K562 (cell line): ENCODE data around the gene CYP26A1. TPM values are rescaled to one million over a fixed set of nuclear protein-coding genes. Genes with fewer than 3 reads are reported as not detected.
A peak's percentile ranks its signal among the peaks of the same experiment; 100 is the strongest.

Experiments
- ATAC-seq: fragments of 200-7000 bp; cut with Tn5 transposase; 3 replicates; pipeline ENCODE4 v1.9.1; 2020; ENCODE audit warnings: moderate library complexity
- BruUV-seq: library from RNA; stranded (reverse); fragments of 400-500 nt; replicated peaks from 2 replicates; lab custom pipeline; 2021; lab: Mats Ljungman, UMichigan
- CTCF ChIA-PET: fragments of 300-600 bp; formaldehyde crosslinking; extraction: SDS; loops from one replicate; lab custom pipeline; 2021; ENCODE audit warnings: low intra/inter-chr PET ratio; lab: Yijun Ruan, JAX
- POLR2A ChIA-PET: fragments of 300-600, 350-650 bp; sonication (Branson Sonifier 250); formaldehyde crosslinking; extraction: SDS; loops from one replicate; lab custom pipeline; 2021; ENCODE audit warnings: antibody characterized with exemption, inconsistent platforms; lab: Yijun Ruan, JAX
- DNase-seq, 4 experiments: peaks; one replicate each; pipeline versions ENCODE4 v3.0.0 to v3.0.0-alpha.2; 2011 to 2018; ENCODE audit warnings: low spot score in 3 of 4, mixed read lengths in 3 of 4; ENCODE audit errors: extremely low read depth in 1 of 4
- FAIRE-seq: peaks from 2 replicates; lab custom pipeline; 2011; peaks lifted over from hg19 to GRCh38; lab: Jason Lieb, UNC
- H2AFZ ChIP-seq: 2 replicates; pipeline ENCODE4 v1.6.0; 2011; ENCODE audit warnings: low read depth, low read length, control low read depth, inconsistent platforms
- H3K27ac ChIP-seq: fragments of 200-600 bp; 3 replicates; pipeline ENCODE4 v1.8.0; 2011; ENCODE audit warnings: low read depth, mild to moderate bottlenecking, control low read depth, inconsistent platforms, low read length, moderate library complexity, mixed read lengths; ENCODE audit errors: extremely low read depth
- H3K27me3 ChIP-seq, 2 experiments: fragments of 300-600 bp in 1 of 2; 2 replicates in 1 of 2; 3 replicates in 1 of 2; pipeline versions ENCODE4 v1.6.0 to v1.8.0; 2011; ENCODE audit warnings: inconsistent platforms in 2 of 2, low read length in 2 of 2, mild to moderate bottlenecking in 1 of 2, mixed read lengths in 1 of 2, moderate library complexity in 1 of 2; ENCODE audit not compliant: control insufficient read depth in 2 of 2, insufficient read depth in 2 of 2
- H3K36me3 ChIP-seq: fragments of 300-600 bp; 3 replicates; pipeline ENCODE4 v1.8.0; 2011; ENCODE audit warnings: mild to moderate bottlenecking, low read length, inconsistent platforms; ENCODE audit not compliant: control insufficient read depth, insufficient read depth
- H3K4me1 ChIP-seq, 2 experiments: fragments of 200-600 bp in 1 of 2; replicated peaks in 1 of 2; 2 replicates in 1 of 2; 3 replicates in 1 of 2; pipeline versions ENCODE4 v1.5.1 to v1.8.0; 2011; ENCODE audit warnings: inconsistent platforms in 2 of 2, low read length in 2 of 2, mild to moderate bottlenecking in 1 of 2, mixed read lengths in 1 of 2, moderate library complexity in 1 of 2; ENCODE audit not compliant: control insufficient read depth in 2 of 2, insufficient read depth in 2 of 2
- H3K4me2 ChIP-seq: 2 replicates; pipeline ENCODE4 v1.6.1; 2011; ENCODE audit warnings: low read length, control low read depth, inconsistent platforms, mixed read lengths; ENCODE audit not compliant: insufficient read depth
- H3K4me3 ChIP-seq: fragments of 200-600 bp; sonication (generic), shearing (Covaris generic); 2 replicates; pipeline ENCODE4 v1.5.1; 2016; ENCODE audit warnings: control low read depth, inconsistent platforms
- H3K79me2 ChIP-seq: fragments of 200-600 bp; 3 replicates; pipeline ENCODE4 v1.8.0; 2011; ENCODE audit warnings: low read length, inconsistent platforms; ENCODE audit not compliant: control insufficient read depth, insufficient read depth
- H3K9ac ChIP-seq, 2 experiments: 2 replicates each; pipeline versions ENCODE4 v1.6.0 to v1.6.1; 2011; ENCODE audit warnings: low read depth in 2 of 2, low read length in 2 of 2, control low read depth in 1 of 2, inconsistent platforms in 1 of 2, mild to moderate bottlenecking in 1 of 2, mixed read lengths in 1 of 2; ENCODE audit not compliant: insufficient read depth in 1 of 2
- H3K9me1 ChIP-seq: one replicate; pipeline ENCODE4 v1.6.0; 2011; ENCODE audit warnings: inconsistent platforms, mild to moderate bottlenecking, low read length, moderate library complexity; ENCODE audit not compliant: control insufficient read depth, insufficient read depth
- H3K9me3 ChIP-seq: replicated peaks from 2 replicates; pipeline ENCODE4 v1.5.1; 2011; ENCODE audit warnings: low read depth, low read length, inconsistent platforms; ENCODE audit not compliant: control insufficient read depth, insufficient read depth
- H4K20me1 ChIP-seq: replicated peaks from 2 replicates; pipeline ENCODE4 v1.6.1; 2011; ENCODE audit warnings: low read length, inconsistent platforms, mixed read lengths; ENCODE audit not compliant: control insufficient read depth, insufficient read depth
- ATF1 ChIP-seq, 2 experiments: fragments of 450-650 bp in 1 of 2; IDR thresholded peaks; 2 replicates each; pipeline ENCODE4 v1.6.1; 2016; ENCODE audit warnings: missing compliant biosample characterization in 1 of 2, missing genetic modification characterization in 1 of 2
- C11orf30 ChIP-seq: fragments of 450-650 bp; IDR thresholded peaks from 2 replicates; pipeline ENCODE4 v1.6.1; 2016; ENCODE audit warnings: low read depth, mild to moderate bottlenecking
- CEBPB ChIP-seq: fragments of 450-650 bp; IDR thresholded peaks from 2 replicates; pipeline ENCODE4 v1.6.1; 2016; ENCODE audit warnings: missing genetic modification characterization, missing compliant biosample characterization
- ETV1 ChIP-seq: fragments of 450-650 bp; conservative IDR thresholded peaks from 2 replicates; pipeline ENCODE4 v1.6.1; 2016; ENCODE audit warnings: missing genetic modification characterization, control low read depth, low read depth, missing compliant biosample characterization
- HDAC1 ChIP-seq, 2 experiments: fragments of 450-650 bp; IDR thresholded peaks; 2 replicates each; pipeline ENCODE4 v1.6.1; 2016 to 2017; ENCODE audit warnings: inconsistent platforms in 1 of 2, mild to moderate bottlenecking in 1 of 2, moderate library complexity in 1 of 2
- HDGF ChIP-seq: fragments of 450-650 bp; IDR thresholded peaks from 2 replicates; pipeline ENCODE4 v1.6.1; 2016
- MCM3 ChIP-seq: fragments of 450-650 bp; IDR thresholded peaks from 2 replicates; pipeline ENCODE4 v1.6.1; 2016
- MXI1 ChIP-seq: IDR thresholded peaks from 2 replicates; pipeline ENCODE4 v1.6.1; 2011; ENCODE audit warnings: low read depth, mild to moderate bottlenecking, improper control_type of control experiment, low read length
- POLR2AphosphoS5 ChIP-seq: IDR thresholded peaks from 2 replicates; pipeline ENCODE4 v1.6.1; 2011; ENCODE audit warnings: mild to moderate bottlenecking, low read depth, low read length, moderate library complexity; ENCODE audit not compliant: control insufficient read depth, insufficient read depth
- PYGO2 ChIP-seq: fragments of 450-650 bp; IDR thresholded peaks from 2 replicates; pipeline ENCODE4 v1.6.1; 2016; ENCODE audit warnings: mild to moderate bottlenecking, missing genetic modification characterization, moderate library complexity, missing compliant biosample characterization
- TRIM25 ChIP-seq: fragments of 450-650 bp; IDR thresholded peaks from 2 replicates; pipeline ENCODE4 v1.7.0; 2016; ENCODE audit warnings: borderline replicate concordance
- ZNF143 ChIP-seq: sonication (generic); formaldehyde crosslinking; IDR thresholded peaks from 2 replicates; pipeline ENCODE4 v1.9.0; 2022; ENCODE audit warnings: mild to moderate bottlenecking, missing genetic modification reagents
- ZNF24 ChIP-seq: fragments of 450-650 bp; IDR thresholded peaks from 2 replicates; pipeline ENCODE4 v1.6.1; 2016
- ZNF592 ChIP-seq: fragments of 450-650 bp; IDR thresholded peaks from 2 replicates; pipeline ENCODE4 v1.6.1; 2017; ENCODE audit warnings: antibody characterized with exemption, mild to moderate bottlenecking
- WGBS: fragments of 100-300 bp; shearing (Covaris generic); methylation state at CpG from one replicate; pipeline ENCODE4 v1.1.6; 2016; ENCODE audit warnings: low coverage, mixed read lengths; ENCODE audit not compliant: insufficient coverage; ENCODE audit errors: missing lambda C conversion rate; 5-methylcytosine and 5-hydroxymethylcytosine counted together
- in situ Hi-C: fragments of 300-500 bp; cut with MboI; formaldehyde crosslinking; loops from 4 replicates; pipeline ENCODE4 v1.15.0; 2018; ENCODE audit warnings: inconsistent platforms, mixed read lengths
- intact Hi-C: fragments of 100-400 bp; cut with micrococcal nuclease; formaldehyde crosslinking; loops from 2 replicates; pipeline ENCODE4 v1.14.2; 2022
- polyA plus RNA-seq, 8 experiments: library from polyadenylated mRNA; depleted of rRNA in 4 of 8; stranded (reverse) in 5 of 8; unstranded in 3 of 8; fragments of >200 nt; fragmentation: Nextera tagmentation in 2 of 8; fragmentation: Illumina TruSeq in 1 of 8; extraction: Ambion mirVana in 2 of 8; extraction: Trizol in 1 of 8; gene quantifications; 2 replicates each; pipeline versions ENCODE4 v1.2.1 to v1.2.3, GENCODE V29; 2011 to 2014; ENCODE audit warnings: inconsistent platforms in 1 of 8, missing spikeins in 1 of 8
- total RNA-seq, 7 experiments: library from RNA; depleted of rRNA in 6 of 7; stranded (reverse); fragments of >200 nt in 6 of 7; fragmentation: Illumina TruSeq in 2 of 7; extraction: Trizol in 2 of 7; gene quantifications; 2 replicates each; pipeline versions ENCODE4 v1.2.1 to v1.2.3, GENCODE V29; 2011 to 2021; ENCODE audit warnings: low replicate concordance in 1 of 7

The CYP26A1 gene
- total and polyA plus RNA-seq, 9 of the 15 experiments (the other 6 are each of a cell fraction or from before 2014, with no cell fraction given) = 0.11 to 5.1 (median 1.6) TPM

GRCh38 chr10:93076871-93077270, 3.2 kb downstream of the CYP26A1 start (continued):
- TF ChIP-seq ZNF592 (no peak), HDGF (no peak), MXI1 (no peak)

GRCh38 chr10:93077860-93078337, 4.2 kb downstream of the CYP26A1 start:
- H2AFZ ChIP-seq = no peak overlapping the region
- no TSS peak for BruUV-seq
- H3K27me3 ChIP-seq = peaks cover 2 to 11% of the 10 kb centered on the region in 2 experiments; a peak in 3 of 5 replicates
- H3K4me3 ChIP-seq = no peak overlapping the region
- no peaks in the 10 kb centered on the region for H3K79me2 ChIP-seq
- no peaks in the 10 kb centered on the region for H3K36me3 ChIP-seq
- intact Hi-C loops (loop anchor here (1.0 to 10.0 kb wide), 3 partner anchors 71 to 483 kb away; partner anchors contain the start of gene KIF11), in situ Hi-C loops (no loop called here)
- H3K4me2 ChIP-seq = no peak overlapping the region; the same call in 1 of the 2 replicates
- peaks cover 2% of the 10 kb centered on the region for H3K9me1 ChIP-seq
- ChIA-PET POLR2A (interaction anchor here (0.9 kb wide), 1 partner anchor 280 kb away, joined by 3 read pairs; no protein-coding TSS in a partner anchor), CTCF (interaction anchor here (0.5 to 0.6 kb wide), 2 partner anchors 274 to 291 kb away, joined by 3 to 7 read pairs; no protein-coding TSS in a partner anchor)
- peaks cover 16 to 25% of the 10 kb centered on the region in 2 experiments; a peak in 4 of 5 replicates for H3K4me1 ChIP-seq
- 1% methylated on average over 5 of the region's 5 CpGs for WGBS
- FAIRE-seq (peak; percentile 91), DNase-seq (peak; percentile 35 to 78 (median 48)), ATAC-seq (peak; percentile 67)
- no peak overlapping the region for H3K9ac ChIP-seq
- H4K20me1 ChIP-seq = no peaks in the 10 kb centered on the region; the same call in 1 of the 2 replicates
- H3K9me3 ChIP-seq = peaks cover 2% of the 10 kb centered on the region; the same call in 1 of the 2 replicates
- H3K27ac ChIP-seq = no peak overlapping the region
- TF ChIP-seq HDAC1 (IDR thresholded peaks at IDR 0.05) (peak in 1 of 2 experiments; percentile 94; a peak in 2 of 4 replicates), C11orf30 (peak; percentile 46; the same call in 1 of the 2 replicates), MCM3 (no peak), ZNF143 (CRISPR knock-in tag) (no peak), CEBPB (tag) (peak; percentile 61), ETV1 (tag) (0 out of 2 replicates have a peak, but pooled peaks have one; percentile 19), PYGO2 (tag) (peak; percentile 58; the same call in 1 of the 2 replicates), ZNF24 (no peak), TRIM25 (no peak), ATF1 (CRISPR knock-in tag; IDR thresholded peaks at IDR 0.05) (no peak), ATF1 (tag; IDR thresholded peaks at IDR 0.05) (peak; percentile 51), POLR2AphosphoS5 (peak; percentile 72)
